ELF-1 (cell line): Measurements from ENCODE around the gene CBS.
"Not testable (repeated sequence)": the region's sequence is repeated elsewhere in the genome, so short reads cannot be mapped to it uniquely, and the experiment has no call there.

Experiments used
- DNase-seq: peaks from one replicate; pipeline ENCODE4 v3.0.0-alpha.2; 2016; ENCODE audit warnings: low read depth, low spot score

CBS gene

DNA sequence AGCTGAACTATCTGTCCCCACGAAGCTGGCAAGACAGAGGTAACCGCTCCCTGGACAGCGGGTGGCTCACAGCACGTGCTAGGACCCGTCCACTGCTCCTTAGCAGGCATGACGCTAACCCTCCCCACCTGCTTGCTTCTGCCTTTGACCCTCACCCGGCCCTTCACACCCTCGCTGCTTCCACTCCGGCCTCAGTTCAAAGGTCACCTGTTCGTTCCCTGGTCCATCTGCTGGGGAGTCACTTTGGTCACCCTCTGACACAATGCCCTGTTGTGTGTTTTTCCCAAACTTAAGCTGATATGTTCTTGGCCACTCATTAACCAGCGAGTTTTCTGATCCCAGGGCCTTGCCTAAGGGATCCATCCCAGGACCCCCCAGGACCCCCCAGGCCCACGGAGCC is 7.6 kb downstream of the CBS start:
- not testable (repeated sequence) for DNase-seq

DNA sequence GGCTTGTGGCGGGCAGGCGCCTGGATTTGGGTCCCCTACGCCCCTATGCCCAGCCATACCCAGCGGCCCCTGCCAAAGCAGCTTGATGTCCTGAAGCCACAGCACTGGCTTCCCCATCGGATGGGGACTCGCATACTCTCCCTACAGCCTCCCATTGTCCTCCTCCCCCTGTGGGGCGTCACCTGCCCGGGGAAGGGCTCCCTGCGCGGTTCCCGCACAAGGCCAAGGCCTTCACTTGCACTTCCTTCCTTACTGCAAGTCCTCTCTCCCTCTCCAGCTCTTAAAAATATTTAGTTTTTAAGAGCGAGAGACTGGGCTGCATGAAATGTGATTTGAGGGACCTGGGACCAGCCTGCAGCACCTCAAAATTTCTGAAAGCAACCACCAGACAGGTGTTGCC is 8.9 kb downstream of the CBS start:
- not testable (repeated sequence) for DNase-seq

DNA sequence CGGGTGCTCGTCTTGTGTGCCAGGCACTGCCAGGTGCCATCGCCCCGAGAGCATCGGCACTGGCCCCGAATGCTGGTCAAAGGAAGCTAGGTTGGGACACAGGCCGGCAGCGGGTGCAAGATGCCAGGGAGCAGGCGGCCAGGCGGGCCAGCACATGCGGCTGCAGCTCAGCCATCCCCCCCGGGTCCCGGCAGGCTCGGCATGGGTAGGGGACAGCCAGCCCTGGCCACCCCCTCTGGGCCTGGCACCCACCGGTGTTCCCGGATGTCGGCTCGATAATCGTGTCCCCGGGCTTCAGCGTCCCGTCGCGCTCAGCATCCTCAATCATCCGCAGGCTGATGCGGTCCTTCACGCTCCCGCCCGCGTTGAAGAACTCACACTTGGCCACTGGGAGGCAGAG is 9.6 kb downstream of the CBS start:
- not testable (repeated sequence) for DNase-seq

DNA sequence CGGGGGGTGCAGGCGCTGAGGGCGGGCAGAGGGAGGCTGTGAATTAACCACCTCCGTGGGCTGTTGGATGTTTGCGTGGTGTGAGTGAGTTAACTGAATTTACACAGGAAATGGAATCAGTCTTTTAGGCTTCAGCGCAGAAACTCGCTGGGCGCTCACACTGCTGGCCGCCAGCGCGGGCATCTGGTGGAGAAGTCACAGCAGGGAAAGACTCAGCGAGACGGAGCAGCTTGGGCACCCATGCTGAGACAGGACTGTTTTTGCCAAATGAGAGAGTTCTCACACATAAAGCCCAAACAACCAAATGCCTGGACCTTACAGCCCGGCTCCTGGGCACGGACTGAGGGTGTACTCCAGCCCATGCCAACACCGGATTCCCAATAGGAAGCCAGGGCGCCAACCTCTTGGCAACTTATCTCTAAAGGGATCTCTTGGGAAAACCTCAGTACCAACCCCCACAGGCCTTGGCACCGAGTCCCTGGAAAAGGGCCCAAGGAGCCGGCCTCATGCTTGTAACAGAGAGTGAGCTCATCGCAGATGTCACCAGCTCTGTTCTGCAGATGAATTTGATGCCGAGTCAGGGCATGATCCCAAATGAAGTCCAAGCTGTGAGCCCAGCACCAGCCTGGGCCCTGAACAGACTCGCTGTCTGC is 11.2 kb downstream of the CBS start:
- DNase-seq: not testable (repeated sequence)

DNA sequence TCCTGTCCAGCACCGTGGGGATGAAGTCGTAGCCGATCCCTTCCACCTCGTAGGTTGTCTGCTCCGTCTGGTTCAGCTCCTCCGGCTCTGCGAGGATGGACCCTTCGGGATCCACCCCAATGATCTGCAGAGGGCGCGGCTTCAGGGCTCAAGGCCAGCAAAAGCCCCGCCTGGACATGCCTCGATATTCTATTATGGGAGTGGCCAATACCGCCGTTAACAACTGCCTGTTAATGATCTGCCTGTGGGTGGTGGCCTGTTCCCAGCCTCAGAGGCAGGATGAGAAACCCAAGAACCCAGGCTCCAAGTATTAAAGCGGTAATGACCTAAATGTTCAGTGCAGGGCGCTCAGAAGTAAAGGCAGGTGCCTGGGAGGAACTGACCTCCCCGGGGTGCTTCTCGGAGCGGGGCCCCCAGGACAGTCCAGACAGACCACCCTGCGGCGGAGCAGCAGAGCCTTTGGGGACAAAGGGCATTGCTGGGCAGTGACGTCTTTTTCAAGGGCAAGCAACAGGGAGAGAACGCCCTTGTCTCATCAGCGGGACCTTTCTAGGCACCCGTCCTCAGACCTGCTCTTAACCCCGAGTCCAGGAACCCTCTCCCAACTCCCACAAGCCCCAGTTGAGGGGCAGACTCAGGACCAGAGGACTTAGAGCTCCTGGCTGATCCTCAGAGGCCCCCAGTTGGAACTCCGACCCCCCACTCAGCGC is 12.5 kb downstream of the CBS start:
- not testable (repeated sequence) for DNase-seq

DNA sequence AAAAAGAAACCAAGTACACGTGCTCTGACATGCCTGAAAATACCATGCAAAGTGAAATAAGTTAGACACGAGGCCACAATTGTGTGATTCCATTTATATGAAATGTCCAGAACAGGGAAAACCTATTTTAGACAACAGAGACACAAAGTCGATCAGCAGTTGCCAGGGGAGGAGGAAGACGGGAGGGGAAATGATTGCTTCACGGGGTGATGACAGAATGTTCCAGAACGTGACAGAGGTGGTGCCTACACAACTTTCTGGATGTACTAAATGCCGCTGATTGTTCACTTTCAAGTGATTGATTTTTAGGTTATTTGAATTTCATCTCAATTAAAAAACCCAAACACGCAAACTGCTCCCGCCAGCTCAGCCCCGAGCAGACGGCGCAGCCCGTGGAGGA is 22.5 kb downstream of the CBS start:
- DNase-seq: not testable (repeated sequence)

DNA sequence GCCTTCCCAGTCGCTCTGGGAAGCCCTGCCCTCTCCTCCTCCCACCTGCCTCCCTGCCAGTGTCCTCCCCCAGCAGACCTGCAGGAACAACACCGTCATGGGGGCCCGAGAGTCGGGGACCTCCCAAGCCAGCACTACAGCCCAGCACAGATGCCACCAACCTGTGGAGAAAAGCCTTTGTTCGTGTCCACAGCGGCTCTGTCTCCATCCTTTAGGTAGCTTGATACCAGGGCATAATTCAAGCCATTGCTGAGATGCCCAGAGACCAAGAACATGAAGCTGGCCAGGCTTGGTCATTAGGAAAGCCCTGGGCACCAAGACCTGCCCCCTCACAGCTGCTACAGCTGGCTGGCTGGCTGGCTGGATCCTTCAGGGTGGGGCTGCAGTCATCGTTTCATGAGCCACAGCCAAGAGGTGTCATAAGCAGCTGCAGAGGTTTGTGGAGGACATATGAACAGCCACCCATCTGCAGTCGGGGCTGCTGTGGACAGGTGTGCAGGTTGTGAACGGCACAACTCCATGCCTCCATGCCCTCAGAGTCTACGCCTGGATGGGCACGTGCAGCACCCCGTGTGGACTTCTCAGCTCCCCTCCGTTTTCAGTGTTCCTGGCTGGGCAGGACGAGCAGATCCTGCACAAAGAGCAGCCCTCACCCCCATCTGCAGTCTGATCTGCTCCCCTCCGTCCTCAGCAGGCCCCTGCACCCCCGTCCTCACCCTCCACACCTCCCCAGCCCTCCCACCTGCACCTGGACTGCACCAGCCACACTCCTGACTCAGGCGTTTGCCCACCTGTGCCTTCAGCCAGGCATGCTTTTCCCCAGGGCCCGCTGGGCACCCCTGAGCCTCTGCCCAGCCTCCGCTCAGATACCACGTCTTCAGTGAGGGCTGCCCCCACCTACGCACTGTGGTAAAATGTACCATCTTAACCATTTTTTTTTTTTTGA is 29.5 kb downstream of the CBS start:
- DNase-seq: not testable (repeated sequence)

DNA sequence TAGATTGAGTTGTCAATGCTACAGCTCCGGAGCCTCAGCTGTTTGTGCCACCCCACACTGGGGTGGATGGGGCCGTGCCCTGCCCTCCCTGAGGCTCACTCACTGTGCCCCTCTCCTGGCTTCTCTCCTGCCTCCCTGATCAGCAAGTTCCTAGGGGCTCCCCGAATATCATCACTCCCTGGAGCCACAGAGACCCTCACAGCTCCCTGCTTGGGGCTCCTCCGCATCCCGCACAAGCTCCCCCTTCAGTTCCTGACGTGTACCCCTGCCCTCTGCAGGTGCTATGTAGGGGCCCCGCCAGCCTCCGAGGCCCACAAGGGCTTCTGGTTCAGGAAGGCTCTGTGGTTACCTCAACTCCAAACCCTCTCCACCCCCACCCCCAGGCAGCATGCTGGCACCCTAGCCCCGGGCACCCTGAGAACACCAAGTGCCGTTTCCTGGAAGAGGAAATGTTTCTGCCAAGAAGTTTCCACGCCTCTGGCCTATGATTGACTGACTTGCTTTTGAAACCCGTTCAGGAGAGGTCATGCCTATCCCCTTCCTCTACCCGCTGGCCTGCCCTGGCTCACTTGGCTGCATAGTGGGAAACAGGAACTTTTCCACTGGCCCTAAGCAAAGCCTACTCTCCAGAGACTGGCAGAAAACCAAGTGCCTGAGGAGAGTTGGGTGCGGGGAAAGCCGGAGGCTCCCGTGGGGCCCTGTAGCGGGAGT is 30.3 kb downstream of the CBS start:
- not testable (repeated sequence) for DNase-seq

DNA sequence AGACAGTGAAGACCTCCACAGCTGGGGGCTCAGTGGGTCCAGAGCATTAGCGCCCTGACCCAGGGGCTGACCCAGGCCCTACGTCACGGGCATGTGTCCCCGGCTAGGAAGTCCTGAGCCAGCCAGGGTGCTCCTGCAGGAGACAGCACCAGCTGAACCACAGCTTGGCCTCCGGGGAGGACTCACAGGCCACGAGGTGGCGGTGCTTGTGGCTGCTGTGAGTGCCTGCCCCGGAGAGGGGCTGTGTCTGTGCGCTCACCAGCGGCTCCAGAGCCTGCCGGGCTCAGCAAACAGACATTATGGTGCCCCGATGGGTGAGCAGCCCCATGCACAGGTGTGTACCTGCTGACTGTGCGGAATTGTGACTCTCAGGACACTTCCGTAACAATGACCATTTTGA is 31.1 kb downstream of the CBS start:
- peak; percentile 12 for DNase-seq

DNA sequence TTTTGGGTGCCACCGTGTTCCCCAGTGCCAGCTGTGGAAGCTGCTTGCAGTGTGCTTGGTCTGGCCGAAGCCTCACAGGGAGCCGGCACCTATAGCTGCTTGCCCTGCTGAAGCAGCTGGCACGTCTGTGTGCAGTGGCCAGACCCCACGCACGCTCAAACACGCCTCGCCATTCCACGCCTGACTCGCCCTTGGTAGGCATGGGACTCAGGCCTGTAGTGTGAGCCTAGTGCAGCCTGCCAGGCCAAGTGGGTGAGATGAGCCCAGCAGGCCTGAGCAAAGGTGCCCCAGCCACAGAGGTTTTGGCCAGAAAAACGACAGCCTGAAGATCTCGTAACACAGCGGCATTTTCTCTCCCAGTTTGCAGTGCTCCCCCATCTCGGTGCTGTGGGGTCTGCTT is 32.3 kb downstream of the CBS start:
- not testable (repeated sequence) for DNase-seq

DNA sequence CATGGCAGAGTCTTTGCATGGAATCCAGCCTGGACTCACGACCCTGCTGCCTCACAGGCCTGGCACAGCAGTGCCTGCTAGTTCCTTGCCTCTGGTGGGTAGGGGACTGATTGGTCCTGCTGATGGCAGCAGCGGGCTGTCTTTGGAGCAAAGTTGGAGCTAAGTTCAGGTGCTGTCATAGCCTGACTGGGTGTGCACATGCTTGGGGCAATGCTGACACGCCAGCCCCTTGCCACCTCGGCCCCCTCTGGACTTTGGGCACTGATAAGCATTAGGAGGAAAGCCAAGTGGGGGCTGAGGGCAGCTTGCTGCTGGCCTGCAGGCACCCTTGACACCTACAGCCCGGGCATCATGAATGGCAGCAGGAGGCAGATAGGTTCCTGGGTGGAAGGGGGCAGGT is 33.5 kb downstream of the CBS start:
- not testable (repeated sequence) for DNase-seq

DNA sequence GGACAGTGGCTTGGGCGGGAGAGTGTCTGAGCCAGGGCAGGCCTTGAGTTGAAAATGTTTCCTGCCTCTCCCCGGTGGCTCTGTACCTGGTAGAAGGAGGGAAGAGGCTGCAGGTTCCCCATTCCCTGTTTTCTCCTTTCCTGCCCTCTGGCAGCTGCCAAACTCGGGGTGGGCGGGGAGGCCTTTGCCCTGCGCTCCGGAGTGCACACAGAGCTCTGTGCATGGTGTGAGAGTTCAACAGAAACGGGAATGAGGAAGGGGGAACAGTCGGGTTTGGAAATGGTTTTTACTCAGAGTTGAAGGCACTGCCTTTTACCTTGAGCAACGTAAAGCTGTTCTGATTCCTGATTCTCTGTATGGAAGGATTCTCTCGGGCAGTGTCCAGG is 37.0 kb downstream of the CBS start:
- DNase-seq: not testable (repeated sequence)

DNA sequence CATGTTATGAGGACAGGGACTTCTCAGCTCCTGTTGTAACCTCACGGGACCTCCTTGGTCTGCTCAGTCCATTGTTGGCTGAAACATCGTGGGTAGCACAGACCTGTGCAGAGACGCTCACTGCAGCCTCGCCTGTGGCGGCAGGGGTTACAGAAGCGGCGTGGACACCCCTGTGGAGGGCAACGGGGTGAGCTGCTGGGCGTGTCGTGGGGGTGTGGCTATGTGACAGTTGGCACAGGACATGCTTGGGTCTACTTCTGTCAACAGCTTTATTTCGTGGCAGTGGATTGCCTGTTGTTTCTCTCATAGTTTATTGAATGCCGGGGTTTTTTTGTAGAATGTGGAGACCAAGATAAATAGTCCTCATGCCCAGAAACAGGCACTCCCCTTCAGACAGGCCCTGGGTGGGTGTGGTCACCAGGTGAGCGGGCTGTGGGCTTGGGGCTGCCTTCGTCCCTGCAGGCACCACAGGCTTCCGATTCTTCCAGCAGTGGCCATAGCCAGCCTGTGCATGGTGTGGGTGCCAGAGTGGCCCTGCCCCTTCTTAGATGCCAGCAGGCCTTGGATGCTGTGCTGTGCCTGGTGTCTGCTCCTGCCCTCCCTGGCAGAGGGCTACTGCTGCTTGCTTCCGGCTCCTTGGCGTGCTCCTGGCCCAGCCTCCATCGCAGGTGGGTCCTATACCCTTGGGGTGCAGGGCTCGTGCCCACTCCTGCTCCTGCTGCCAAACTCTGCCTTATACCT is 37.5 kb downstream of the CBS start:
- DNase-seq: not testable (repeated sequence)

DNA sequence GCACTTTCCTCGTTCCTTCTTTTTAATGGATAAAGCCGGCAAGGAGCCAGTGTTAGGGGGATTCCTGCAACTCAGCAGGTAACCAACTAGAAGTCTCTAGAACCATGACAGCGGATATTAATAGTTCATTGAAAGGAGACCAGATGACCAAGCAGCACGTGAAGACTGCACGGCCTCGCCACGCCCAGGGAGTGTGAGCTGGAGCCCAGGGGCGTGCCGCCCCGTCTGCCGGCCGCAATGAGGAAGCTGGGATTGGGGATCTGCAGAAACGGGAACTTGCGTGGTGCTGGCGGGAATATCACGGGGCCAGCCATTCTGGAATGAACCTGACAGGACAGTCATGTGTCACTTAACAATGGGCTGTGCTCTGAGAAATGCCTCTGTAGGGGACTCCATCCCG is 38.7 kb downstream of the CBS start:
- DNase-seq: not testable (repeated sequence)

DNA sequence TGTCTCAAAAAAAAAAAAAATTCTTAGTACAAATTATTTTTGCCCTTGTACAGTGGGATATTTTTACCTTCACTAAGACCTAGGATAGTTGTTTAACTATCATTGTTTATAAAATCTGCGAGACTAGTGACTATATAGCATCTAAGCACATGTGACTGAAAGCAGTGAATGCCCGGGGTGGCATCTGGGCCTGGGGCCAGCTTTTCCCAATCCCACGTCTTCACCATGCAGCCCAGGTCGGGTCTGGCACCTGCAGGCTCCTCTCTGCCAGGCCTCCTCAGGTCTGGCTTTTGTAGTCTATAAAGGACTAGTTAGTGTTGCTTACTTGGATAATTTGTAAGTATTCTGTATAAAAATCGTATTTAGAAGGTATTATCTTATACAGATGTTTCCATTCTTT is 40.8 kb downstream of the CBS start:
- DNase-seq: no peak

DNA sequence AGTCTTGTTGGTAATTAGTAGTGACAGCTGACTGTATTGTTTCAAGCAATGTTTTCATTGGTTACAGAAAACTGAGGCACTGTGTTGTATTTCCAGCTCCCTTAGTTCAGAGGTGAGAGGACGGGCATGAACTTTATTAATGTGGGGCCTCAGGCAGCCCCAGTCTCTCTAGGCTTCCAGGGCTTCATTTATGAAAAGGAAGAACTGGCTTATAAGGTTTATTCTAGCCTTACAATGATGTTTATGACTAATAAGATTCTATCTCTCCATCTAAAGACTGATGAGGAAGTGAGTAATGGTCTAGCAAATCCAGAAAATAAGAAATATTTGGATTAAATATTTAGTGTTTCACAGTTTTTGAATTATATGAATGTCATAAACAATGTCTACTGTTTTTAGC is 41.5 kb downstream of the CBS start:
- no peak for DNase-seq

DNA sequence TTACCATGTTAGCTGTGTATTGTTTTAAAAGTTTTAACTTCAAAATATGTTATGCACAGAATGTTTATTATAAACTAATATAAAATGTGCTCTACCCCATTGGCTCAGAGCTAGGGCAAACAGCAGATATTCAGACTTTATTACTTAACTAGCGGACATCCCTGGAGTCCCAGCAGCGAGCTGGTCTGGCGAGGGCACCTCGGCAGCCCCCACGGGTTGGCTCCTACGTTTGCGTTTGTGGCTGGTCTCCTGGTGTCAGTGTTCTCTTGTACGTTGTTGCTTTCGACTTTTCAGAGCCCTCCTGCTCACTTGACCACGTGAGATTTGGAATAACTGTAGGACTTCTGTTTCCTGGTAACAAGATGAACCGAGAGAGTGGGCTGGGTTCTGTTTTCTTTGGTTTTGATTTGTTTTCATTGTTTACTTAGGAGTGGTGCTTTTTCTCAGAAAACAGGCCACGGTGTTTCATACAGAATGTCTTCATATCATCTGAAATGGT is 44.5 kb downstream of the CBS start:
- no peak for DNase-seq

DNA sequence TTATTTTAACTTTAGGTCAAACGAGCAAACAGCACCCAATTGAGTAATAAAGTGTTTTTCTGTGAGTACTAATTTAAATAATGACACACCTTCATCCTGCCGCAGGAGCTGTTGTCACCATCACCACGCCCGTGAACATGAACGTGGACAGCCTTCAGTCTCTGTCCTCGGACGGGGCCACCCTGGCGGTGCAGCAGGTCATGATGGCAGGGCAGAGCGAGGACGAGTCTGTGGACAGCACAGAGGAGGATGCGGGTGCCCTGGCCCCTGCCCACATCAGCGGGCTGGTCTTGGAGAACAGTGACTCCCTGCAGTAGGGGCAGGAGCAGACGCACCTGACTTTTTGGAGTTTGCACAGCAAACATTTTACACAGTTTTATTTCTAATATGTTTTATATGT is 45.9 kb downstream of the CBS start:
- DNase-seq: no peak

DNA sequence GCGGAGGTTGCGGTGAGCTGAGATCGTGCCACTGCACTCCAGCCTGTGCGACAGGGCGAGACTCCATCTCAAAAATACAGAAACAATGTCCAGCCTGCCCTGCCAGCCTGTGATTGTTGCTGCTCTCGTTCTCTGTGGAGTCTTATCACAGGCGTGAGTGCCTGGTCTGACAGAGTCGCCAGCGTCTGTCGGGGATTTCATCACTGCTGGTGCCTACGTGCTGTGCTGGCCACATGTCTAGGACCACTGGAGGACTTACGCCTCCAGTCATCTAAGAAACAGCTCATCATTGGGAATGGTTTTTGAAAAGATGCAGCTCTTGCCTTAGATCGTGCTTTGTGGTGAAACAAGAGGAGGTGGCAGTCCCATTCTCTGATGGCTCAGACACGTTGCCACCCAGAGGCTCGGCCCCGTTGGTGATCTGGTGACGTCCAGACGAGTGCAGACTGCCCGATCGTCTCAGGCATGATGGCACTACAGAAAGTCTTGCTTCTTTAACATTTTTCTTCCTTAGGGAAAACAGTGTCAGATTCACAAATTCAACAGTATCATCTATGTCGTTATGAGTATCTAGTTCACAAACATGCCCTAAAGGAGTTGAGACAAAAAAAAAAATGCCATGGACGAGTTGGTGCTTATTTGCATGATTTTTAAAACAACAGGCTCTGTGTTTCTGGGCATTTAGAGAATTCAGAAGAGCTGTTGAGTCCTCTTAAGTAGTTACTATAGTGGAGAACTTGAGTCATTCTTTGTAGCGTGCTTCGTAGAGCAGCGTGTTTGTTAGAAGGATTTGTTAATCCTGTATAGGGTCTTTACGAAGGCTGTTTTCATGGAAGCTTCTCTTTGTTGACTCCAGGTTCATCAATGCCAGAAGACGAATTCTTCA is 47.5 kb downstream of the CBS start:
- DNase-seq: no peak
